Loucy (cell line): ENCODE data around the gene LDLRAD4.

Experiments
- CTCF ChIP-seq: fragments of 200-600 bp; sonication (generic); conservative IDR thresholded peaks from 2 replicates; pipeline ENCODE4 v1.5.1; 2014; ENCODE audit warnings: mild to moderate bottlenecking, antibody characterized with exemption, low read length
- EZH2phosphoT487 ChIP-seq: fragments of 200-600 bp; IDR thresholded peaks from 2 replicates; pipeline ENCODE4 v1.6.1; 2018; ENCODE audit warnings: antibody characterized with exemption, mild to moderate bottlenecking, moderate library complexity, borderline replicate concordance

GRCh38 chr18:13414102-13414501 is 195.5 kb downstream of the LDLRAD4 start:
- TF ChIP-seq CTCF: no peak
- TF ChIP-seq EZH2phosphoT487: no peak
